Measurements from ENCODE around the gene PLEKHF1.

DNA sequence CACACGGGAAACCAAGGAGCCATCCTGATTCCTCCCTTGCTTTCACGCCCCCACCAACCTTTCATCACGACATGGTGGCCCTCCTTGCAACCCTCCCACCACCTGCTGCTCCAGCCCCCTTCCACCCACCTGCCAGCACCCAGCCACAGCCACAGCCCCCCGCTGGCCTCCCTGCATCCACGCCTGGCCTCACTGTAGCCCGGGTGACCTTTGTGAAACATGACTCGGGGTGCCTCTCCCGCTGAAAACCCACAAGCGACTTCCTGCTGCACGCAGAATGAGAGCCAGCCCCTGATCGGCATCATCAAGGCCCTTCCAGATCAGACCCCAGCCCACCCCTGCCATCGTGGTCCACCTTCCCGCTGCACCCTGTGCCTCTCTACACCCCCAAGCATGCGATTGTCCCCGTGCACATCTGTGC lies 44.3 kb upstream of the PLEKHF1 start:
- TF ChIP-seq, protein P1, sequence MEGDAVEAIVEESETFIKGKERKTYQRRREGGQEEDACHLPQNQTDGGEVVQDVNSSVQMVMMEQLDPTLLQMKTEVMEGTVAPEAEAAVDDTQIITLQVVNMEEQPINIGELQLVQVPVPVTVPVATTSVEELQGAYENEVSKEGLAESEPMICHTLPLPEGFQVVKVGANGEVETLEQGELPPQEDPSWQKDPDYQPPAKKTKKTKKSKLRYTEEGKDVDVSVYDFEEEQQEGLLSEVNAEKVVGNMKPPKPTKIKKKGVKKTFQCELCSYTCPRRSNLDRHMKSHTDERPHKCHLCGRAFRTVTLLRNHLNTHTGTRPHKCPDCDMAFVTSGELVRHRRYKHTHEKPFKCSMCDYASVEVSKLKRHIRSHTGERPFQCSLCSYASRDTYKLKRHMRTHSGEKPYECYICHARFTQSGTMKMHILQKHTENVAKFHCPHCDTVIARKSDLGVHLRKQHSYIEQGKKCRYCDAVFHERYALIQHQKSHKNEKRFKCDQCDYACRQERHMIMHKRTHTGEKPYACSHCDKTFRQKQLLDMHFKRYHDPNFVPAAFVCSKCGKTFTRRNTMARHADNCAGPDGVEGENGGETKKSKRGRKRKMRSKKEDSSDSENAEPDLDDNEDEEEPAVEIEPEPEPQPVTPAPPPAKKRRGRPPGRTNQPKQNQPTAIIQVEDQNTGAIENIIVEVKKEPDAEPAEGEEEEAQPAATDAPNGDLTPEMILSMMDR (IDR thresholded peaks at IDR 0.05): no peak
- TF ChIP-seq POLR2A (IDR thresholded peaks at IDR 0.05): no peak
